Activated B cell treated with CpG ODN at 0.5 μM for 24 hours (primary cell): ENCODE measurements around the gene RAB7B. TPM values are rescaled to one million over a fixed set of nuclear protein-coding genes. Genes with fewer than 3 reads are reported as not detected.

Source experiments
- ATAC-seq: fragments of 200-7000 bp; cut with Tn5 transposase; one replicate; pipeline ENCODE4 v1.10.0; 2021; ENCODE audit warnings: low read depth, mild to moderate bottlenecking, moderate library complexity
- CTCF ChIA-PET: fragments of 350-600 bp; sonication (Branson Sonifier 250); formaldehyde crosslinking; loops from one replicate; lab custom pipeline; 2021; ENCODE audit warnings: antibody characterized with exemption; lab: Charles Lee
- POLR2A ChIA-PET: fragments of 350-600 bp; sonication (Branson Sonifier 250); formaldehyde crosslinking; loops from one replicate; lab custom pipeline; 2021; ENCODE audit warnings: antibody characterized with exemption; lab: Charles Lee
- DNase-seq: peaks from one replicate; pipeline ENCODE4 v3.0.0; 2022
- H3K27ac Mint-ChIP-seq: one replicate; pipeline ENCODE4 v1.8.0; 2020; ENCODE audit warnings: mixed read lengths
- H3K27me3 Mint-ChIP-seq: one replicate; pipeline ENCODE4 v1.8.0; 2021; ENCODE audit warnings: mixed read lengths
- H3K36me3 Mint-ChIP-seq: one replicate; pipeline ENCODE4 v1.8.0; 2021; ENCODE audit warnings: low read depth, mixed read lengths
- H3K4me1 Mint-ChIP-seq: one replicate; pipeline ENCODE4 v1.8.0; 2021; ENCODE audit warnings: mixed read lengths
- H3K4me3 Mint-ChIP-seq: one replicate; pipeline ENCODE4 v1.8.0; 2020; ENCODE audit warnings: mild to moderate bottlenecking, mixed read lengths
- H3K9me3 Mint-ChIP-seq: one replicate; pipeline ENCODE4 v1.8.0; 2020; ENCODE audit warnings: mixed read lengths
- CTCF ChIP-seq: fragments of 200-600 bp; IDR thresholded peaks from one replicate; pipeline ENCODE4 v1.8.0; 2022; ENCODE audit warnings: antibody characterized with exemption, mild to moderate bottlenecking
- intact Hi-C: fragments of 100-400 bp; cut with micrococcal nuclease; formaldehyde crosslinking; loops from one replicate; pipeline ENCODE4 v1.15.1; 2024
- total RNA-seq: library from RNA; stranded (reverse); gene quantifications from 2 replicates; pipeline ENCODE4 v1.2.3, GENCODE V29; 2022

Gene RAB7B
- total RNA-seq, 1 donor from 2014 or later: not detected

GRCh38 chr1:205955499-205955898 lies 47.7 kb downstream of the RAB7B start:
- H3K9me3 Mint-ChIP-seq: no peaks in the 10 kb centered on the region
- H3K27ac Mint-ChIP-seq: no peak overlapping the region
- H3K36me3 Mint-ChIP-seq: no peaks in the 10 kb centered on the region
- TF ChIP-seq CTCF: no peak
- CTCF ChIA-PET: no interaction called here
- peaks cover 8% of the 10 kb centered on the region for H3K27me3 Mint-ChIP-seq
- no peak overlapping the region for H3K4me3 Mint-ChIP-seq
- intact Hi-C loops: no loop called here
- ATAC-seq (no peak), DNase-seq (no peak)
- POLR2A ChIA-PET: no interaction called here
- no peaks in the 10 kb centered on the region for H3K4me1 Mint-ChIP-seq

- H3K27me3 Mint-ChIP-seq: peaks cover 6% of the 10 kb centered on the region
- no peak for DNase-seq
- no peaks in the 10 kb centered on the region for H3K4me1 Mint-ChIP-seq
- ChIA-PET CTCF (interaction anchor here (1.4 kb wide), 1 partner anchor 23 kb away, joined by 3 read pairs; no protein-coding TSS in a partner anchor), POLR2A (no interaction called here)
- intact Hi-C loops: no loop called here
- ATAC-seq: no peak
- H3K9me3 Mint-ChIP-seq: no peaks in the 10 kb centered on the region
- no peak for TF ChIP-seq CTCF
- no peaks in the 10 kb centered on the region for H3K36me3 Mint-ChIP-seq
- H3K27ac Mint-ChIP-seq: no peak overlapping the region
- H3K4me3 Mint-ChIP-seq: no peak overlapping the region
Measured at GRCh38 chr1:205954819-205955404, 48.3 kb downstream of the RAB7B start.

- ChIA-PET POLR2A (no interaction called here), CTCF (no interaction called here)
- intact Hi-C loops: no loop called here
- H3K27me3 Mint-ChIP-seq: peaks cover 2% of the 10 kb centered on the region
- no peak for TF ChIP-seq CTCF
- DNase-seq: no peak
- peaks cover 6% of the 10 kb centered on the region for H3K4me1 Mint-ChIP-seq
- no peak for ATAC-seq
- H3K27ac Mint-ChIP-seq: no peak overlapping the region
- no peaks in the 10 kb centered on the region for H3K36me3 Mint-ChIP-seq
- no peak overlapping the region for H3K4me3 Mint-ChIP-seq
- no peaks in the 10 kb centered on the region for H3K9me3 Mint-ChIP-seq
Measured at GRCh38 chr1:205951746-205952145, 51.4 kb downstream of the RAB7B start.

GRCh38 chr1:205950826-205951549 lies 52.2 kb downstream of the RAB7B start:
- no peak overlapping the region for H3K4me3 Mint-ChIP-seq
- no peaks in the 10 kb centered on the region for H3K9me3 Mint-ChIP-seq
- POLR2A ChIA-PET: no interaction called here
- CTCF ChIA-PET: no interaction called here
- H3K27me3 Mint-ChIP-seq: peaks cover 2% of the 10 kb centered on the region
- H3K27ac Mint-ChIP-seq: no peak overlapping the region
- DNase-seq (no peak), ATAC-seq (no peak)
- peaks cover 6% of the 10 kb centered on the region for H3K4me1 Mint-ChIP-seq
- intact Hi-C loops: no loop called here
- TF ChIP-seq CTCF: no peak
- no peaks in the 10 kb centered on the region for H3K36me3 Mint-ChIP-seq

- Mint-ChIP-seq H3K4me3 (no peak overlapping the region), H3K4me1 (peaks cover 6% of the 10 kb centered on the region), H3K27me3 (peaks cover 2% of the 10 kb centered on the region), H3K9me3 (no peaks in the 10 kb centered on the region), H3K36me3 (no peaks in the 10 kb centered on the region), H3K27ac (no peak overlapping the region)
- DNase-seq (no peak), ATAC-seq (no peak)
- intact Hi-C loops: no loop called here
- CTCF ChIA-PET: no interaction called here
- TF ChIP-seq CTCF: no peak
- POLR2A ChIA-PET: no interaction called here
Measured at GRCh38 chr1:205950280-205950679, 52.9 kb downstream of the RAB7B start.
